IPS DF 19.7 (cell line): ENCODE measurements around the gene HORMAD2.

Experiments
- DNase-seq: peaks from one replicate; pipeline ENCODE4 v3.0.0-alpha.2; 2013; ENCODE audit warnings: low read depth, low spot score

The HORMAD2 gene

DNA sequence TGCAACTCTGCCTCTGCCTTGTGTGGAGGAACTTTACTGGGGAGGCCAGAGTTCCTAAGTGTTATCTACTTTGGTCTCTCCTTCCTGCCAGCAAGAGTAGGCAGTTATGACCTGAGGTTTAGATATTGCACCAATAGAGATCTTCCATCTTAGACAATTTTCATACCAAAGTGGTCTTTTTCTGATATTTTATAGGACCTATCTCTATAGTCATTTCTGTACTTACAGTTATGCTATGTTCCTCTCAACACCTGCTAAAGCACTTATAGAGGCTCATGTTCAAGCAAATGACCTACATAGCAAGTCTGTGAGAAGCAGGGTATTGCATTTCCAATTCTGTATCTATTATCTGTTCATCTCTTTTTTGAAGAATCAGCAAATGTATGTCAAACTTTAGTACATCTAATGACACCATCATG is 80.8 kb downstream of the HORMAD2 start:
- no peak for DNase-seq

DNA sequence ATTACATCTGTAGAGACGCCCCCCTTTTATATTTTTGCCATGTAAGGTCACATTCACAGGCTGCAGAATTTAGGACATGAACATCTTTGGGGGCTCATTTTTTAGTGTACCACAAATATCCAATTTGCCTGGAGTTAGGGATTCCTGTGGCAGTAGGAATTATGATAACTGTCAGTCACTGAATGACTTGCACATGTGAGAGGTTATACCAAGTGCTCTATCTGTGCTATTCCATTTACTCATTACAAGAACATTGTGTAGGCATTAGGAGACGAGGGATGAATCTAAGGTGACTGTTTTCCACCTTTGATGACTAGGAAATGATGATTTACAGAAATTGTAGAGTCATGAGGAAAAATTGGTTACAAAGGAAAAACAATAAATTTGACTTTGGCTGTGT is 87.0 kb downstream of the HORMAD2 start:
- DNase-seq, result no peak

DNA sequence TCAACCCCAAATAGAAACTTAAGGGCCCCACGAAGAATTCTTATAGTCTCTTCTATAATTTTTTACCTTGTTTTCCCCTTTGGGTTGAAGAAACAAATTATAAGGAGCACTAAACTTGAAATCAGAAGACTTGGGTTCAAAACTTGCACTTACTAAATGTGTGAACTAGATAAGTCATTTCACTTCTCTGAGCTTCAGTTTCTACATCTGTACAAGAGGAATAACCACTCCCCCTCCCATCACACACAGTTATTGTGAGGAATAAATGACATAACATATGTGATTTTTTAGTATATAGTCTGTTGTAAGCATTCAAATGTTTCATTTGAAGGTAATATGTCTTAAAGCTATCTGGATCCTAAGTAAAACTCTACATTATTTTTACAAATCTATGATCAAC is 87.5 kb downstream of the HORMAD2 start:
- DNase-seq, result no peak

DNA sequence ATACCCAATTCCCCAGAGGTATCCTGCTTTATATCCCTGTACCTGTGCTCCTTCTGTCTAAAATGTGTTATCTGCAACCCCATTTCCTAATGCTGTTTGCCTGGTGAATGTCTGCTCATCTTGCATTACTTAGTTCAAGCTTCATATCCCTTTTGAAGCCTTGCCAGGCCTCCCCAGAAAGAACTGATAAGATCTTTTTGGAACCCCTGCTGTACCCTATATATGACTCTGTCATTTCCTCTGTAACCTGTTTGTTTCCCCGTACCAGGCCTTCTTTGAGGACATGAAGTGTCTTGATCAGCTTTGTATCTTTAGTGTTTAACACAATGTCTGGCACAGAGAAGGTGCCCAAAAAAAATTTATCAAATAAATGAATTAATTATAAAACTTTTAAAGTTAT is 88.7 kb downstream of the HORMAD2 start:
- no peak for DNase-seq

DNA sequence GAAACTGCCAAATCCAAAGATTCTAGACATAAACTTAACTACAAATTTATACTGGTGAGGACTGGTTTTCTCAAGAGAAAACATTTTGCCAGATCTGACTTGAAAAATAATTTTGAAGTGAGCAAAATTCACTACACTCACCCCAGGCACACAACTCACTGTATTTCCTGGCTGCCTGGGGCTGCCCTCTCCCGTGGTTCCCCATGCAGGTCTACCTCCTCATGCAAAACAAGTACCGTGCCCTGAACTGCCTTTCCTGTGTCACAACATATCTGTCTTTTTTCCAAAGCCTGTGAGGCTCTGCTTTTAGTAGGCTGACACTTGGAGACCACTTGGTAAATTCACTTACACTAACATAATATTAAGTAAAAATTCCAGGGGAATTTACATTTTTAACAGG is 89.9 kb downstream of the HORMAD2 start:
- no peak for DNase-seq

DNA sequence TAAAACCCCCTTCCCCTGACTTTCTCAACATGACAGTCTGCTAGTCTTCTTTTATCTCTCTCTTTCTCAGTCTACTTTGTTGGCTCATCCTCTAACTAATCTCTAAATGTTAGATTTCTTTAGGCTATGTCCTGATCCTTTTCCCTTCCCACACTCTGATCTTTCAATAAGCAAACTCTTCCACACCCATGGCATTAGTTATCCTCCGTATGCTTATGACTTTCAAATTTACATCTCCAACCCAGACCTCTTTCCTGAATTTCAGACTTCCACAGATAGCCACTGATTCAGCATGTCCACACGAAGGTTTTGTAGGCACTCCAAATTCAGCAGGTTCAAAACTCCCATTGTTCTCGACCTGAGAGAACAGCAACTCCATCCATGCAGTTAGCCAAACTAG is 90.7 kb downstream of the HORMAD2 start:
- no peak for DNase-seq

DNA sequence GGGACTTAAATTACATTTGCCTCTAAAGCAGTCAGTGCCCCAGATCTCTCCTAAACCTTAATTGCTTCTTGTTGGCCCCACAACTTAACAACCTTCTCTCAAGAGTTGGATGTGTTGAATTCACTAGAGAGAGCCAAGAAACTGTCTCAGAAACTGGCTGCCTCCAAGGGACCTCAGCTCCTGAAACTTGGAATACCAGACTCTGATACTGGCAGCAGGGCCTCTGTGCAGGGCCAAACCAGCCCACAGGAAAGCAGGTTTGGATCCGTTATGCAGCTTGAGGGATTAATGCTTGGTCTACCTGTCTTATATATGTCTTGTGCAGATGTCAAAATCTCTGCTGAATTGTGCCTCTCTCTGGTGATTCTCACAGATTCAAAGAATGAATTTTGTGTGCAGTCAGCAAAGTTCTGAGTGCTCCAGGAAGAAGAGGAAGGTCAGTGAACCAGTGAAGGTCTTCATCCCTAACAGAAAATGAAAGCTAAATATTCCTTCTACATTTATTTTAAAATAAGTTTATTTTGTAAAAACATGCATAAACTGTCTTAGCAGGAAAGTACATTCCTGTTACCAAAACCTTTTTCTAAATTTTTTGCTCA is 95.5 kb downstream of the HORMAD2 start:
- no peak for DNase-seq

DNA sequence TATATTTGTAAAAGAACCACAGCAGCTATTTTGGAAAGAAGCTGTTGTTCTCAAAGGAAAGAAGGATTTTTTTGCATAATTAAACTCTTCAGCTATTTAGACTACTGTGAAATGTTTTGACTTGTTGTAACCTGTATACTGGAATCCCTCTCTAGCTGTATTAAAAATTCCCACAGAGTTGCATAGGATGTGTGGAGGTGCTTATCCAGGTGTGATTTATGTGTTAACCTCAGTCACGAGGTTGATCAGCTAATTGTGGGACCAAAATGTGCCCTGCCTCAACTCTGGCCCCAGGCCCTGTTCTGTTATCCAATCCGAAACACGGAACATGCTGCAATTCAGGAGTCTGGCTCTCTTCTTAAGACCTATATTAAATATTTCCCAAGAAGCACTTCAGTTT is 96.2 kb downstream of the HORMAD2 start:
- no peak for DNase-seq

DNA sequence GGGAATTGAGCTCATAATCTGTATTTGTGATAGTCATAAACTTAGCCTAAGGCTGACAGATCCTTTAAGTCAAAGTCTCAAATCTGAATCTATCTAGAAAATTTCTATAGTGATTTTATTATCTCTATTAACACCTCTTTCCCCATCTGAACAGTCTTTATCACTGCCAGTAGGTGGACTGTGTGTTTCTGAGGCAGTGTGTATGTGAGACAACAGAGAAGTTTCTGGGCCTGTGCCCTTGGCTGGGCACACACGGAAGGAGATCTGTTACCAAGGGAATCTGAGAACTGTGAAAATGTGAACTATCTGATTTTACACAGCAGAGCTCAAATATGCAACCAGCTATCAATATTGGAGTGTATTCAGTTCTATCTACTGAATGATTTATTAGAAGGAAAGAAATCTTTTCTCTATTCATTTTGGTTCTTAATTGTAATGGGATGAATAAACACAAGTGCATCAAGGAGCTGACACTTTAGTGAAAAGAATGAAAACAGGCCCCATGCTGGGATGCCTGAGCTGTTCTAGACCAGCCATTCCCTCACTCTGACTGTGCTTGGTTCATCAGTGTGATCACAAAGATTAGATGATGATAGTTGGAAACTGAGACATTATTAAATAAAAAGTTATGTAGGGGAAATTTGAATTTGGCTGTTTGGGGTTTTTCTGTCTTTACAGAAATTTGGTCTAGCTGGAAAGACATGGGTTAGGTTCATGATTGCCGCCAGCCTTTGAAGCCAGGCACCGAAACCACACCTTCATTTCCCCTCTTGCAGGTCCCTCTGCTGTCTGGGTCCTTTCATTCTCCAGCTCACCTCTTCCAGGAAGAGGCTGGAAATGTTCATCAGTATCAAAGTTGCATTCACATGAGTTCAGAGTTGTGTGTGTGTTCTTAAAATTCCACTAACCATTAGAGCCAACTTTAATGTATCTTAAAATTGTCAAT is 98.2 kb downstream of the HORMAD2 start:
- DNase-seq, result no peak

DNA sequence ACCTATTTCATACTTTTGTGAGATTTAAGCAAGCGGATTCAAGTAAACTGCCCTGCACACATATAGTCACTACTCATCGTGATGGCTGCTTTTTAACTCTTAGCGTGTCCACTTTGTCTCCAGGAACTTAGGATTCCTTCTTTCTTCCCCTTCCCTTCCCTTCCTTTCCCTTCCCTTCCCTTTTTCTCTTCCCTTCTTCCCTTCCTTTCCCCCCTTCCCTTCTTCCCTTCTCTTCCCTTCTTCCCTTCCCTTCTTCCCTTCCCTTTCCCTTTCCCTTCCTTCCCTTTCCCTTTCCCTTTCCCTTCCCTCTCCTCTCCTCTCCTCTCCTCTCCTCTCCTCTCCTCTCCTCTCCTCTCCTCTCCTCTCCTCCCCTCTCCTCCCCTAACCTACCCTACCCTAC is 100.4 kb downstream of the HORMAD2 start:
- no peak for DNase-seq

DNA sequence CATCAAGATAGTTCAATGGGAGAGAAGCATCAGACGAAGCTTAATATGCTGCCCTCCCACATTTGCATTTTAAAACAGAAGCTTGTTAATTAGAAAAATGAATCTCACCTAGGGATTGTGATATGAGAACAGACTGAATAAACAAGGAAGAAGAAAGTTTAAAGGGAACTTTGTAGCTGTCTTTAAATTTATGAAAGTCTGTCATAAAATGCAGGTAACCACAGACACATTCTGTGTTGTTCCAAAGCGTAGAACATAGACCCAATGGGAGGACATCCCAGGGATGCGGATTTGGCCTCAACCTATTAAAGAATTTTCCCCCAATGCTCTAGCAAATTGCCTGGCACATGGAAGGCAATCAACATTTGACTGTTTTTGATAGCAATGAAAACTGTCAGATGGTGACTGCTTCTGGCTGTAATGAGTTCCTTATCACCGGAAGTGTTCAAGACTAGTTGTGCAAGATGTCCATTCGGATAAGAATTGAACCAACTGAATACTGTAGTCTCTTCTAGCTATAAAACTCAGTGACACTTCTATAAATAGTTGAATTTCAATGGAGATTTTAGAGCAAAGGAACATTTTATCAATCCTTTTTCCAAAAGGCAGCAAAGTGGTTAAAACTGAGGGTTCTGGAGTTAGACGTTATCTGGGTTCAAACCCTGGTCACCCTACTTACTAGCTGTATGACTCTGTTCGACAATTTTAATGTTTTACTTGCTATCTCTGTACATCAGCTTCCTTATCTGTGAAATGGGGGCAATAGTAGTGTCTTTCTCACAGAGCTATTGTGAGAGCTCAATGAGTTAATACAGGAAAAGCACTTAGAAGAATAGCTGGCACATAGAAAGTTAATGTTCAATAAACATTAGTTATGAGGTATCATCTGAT is 101.4 kb downstream of the HORMAD2 start:
- DNase-seq, result no peak

DNA sequence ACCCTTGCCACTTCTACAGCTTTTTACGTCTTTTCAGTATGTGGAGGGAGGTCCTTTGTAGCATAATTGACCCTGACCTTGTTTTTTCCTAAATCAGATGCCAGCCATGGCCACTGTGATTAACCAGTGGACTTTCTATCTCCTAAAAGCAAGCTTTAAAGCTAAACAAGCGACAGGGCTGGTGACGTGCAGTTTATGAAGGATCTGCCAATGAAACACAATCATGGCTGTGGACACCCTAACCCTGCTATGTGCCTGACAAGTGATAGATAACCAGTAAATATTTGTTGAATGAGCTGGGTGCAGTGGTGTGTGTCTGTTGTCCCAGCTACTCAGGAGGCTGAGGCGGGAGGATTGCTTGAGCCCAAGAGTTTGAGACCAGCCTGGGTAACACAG is 102.1 kb downstream of the HORMAD2 start:
- DNase-seq, result no peak

DNA sequence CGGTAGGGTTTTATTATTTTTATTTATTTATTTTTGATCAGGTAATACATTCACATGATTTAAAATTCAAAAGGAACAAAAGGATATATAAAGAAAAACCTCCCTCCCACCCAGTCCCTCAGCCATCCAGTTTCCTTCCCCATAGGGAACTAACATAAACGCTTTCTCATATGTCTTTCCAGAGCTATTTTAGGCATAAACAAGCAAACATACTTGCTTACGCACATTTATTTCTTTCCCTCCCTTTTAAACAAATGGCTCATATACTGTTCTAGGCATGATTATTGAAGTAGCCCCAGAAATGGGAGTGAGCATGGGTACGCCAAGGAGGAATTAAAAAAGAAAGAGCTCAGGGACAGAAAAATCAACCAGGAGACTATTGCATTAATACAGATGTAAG is 102.6 kb downstream of the HORMAD2 start:
- DNase-seq, result no peak

DNA sequence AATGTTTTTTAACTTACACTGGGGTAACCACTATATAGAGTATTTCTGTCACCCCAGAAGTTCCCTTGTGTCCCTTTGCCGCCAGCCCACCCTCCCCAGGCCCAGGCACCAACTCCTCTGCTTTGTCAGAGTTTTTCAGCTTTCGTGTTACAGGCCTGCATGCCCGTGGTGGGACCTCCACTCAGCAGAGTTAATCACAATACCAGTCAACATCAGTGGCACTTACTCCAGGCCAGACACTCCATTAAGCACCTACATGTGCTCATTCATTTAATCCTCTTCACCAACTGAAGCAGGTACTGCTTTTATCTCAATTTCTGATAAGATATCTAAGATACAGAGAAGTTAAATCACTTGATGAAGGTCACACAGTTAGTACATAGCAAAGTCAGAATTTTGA is 103.0 kb downstream of the HORMAD2 start:
- DNase-seq, result no peak

DNA sequence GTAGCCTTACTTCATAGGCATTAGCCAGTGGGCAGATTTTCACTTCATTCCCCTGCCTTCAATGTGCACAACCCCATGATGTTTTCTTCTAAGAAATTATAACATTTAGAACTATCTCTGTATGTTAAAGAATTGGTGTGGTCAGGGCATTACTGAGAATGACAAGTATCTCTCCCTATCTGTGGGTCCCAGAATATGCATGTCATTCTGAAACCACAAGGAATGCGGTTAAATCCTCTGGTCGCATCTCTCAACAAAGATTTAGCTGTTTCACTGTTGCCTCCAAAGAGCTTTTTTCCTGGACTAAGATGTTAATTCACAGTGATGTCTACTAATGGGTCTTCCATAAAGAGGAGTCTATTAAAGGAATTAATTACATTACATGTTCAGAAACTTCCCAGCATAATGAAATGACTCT is 103.6 kb downstream of the HORMAD2 start:
- no peak for DNase-seq

DNA sequence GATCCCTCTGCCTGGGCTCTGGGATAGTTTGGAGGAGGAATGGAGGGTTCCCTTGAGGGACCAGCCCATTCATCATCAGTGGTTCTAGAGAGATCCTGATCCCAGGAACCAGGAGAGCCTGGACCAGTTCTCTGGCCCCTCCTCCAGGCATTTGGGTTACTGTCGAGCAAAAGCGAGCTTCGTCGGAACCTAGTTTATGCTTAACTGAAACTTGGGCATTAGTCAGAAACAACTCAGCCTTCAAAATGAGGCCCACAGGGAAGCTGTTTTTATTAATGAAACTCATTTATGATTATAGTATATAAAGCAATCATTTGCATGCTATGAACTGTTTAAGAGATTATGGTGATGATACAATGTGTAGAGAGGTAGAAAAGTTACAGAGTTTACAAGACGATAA is 104.9 kb downstream of the HORMAD2 start:
- DNase-seq, result no peak

DNA sequence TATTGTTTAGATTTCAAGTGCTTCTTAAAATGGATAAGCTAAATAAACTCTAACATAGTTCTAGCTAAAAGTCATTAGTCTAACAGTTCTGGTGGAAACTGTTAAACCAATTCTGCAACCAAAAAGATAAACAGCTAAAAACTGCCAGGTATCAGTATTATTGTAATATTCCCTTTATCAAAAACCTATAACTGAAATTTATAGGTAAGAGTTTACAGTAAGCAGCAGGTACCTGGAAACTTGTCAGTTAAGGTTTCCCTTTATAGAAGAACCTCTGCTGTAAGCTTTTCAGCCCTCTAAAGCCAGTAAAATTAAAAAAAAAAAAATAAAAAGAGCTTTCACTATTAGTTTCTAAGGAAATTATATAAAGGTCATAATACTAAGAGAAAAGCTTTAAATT is 105.3 kb downstream of the HORMAD2 start:
- DNase-seq, result no peak

DNA sequence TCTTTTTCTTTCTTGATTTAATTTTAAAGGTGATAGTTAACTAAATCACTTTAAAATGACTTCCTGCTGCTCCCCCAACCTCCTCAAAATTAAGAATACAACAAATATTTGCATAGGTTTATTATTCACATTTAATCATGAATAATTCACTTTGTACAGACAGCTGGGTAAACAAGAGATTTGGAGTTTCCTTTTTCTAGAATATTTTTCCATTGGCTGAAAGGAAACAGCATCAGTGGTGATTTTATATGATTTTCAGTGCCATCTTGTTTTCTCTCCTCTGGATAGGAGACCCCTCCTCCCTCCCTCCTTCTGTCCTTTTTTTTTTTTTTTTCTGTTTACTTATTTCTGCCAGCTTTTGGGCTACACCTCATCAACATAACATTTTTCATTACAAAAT is 105.8 kb downstream of the HORMAD2 start:
- no peak for DNase-seq

DNA sequence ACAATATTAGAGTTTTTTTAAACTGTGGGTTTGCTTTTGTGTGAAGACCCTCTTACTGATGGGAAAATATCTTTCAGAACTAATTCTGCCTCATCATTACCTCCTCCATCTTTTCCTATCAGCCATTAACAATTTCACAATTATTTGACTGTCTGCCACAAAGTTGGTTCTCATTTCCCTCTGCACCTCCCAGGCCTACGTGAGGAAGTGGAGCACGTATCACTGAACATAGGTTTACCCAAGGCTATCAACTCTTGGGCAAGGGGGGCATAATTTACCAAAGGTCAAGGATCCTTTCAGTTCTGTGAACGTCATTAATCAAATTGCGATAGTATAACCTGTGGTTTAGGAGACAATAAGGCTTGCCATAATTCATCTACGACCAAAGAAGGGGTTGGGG is 106.2 kb downstream of the HORMAD2 start:
- no peak for DNase-seq

DNA sequence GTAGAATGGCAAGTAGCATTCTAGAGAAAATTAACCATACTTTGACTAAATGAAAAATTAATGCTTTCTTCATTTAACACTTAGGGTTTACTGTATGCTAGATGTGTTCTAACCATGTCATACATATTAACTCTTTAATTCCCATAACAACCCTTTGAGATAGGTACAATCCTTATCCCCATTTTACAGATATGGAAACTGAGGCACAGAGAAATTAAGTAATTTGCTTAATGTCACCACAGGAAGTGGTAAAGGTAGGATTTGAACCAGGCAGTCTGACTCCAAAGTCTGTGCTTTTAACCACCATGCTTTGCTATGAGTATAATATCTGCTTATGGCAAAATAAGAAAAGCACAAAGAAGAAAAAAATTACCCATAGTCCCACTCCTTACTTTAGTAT is 106.8 kb downstream of the HORMAD2 start:
- no peak for DNase-seq

DNA sequence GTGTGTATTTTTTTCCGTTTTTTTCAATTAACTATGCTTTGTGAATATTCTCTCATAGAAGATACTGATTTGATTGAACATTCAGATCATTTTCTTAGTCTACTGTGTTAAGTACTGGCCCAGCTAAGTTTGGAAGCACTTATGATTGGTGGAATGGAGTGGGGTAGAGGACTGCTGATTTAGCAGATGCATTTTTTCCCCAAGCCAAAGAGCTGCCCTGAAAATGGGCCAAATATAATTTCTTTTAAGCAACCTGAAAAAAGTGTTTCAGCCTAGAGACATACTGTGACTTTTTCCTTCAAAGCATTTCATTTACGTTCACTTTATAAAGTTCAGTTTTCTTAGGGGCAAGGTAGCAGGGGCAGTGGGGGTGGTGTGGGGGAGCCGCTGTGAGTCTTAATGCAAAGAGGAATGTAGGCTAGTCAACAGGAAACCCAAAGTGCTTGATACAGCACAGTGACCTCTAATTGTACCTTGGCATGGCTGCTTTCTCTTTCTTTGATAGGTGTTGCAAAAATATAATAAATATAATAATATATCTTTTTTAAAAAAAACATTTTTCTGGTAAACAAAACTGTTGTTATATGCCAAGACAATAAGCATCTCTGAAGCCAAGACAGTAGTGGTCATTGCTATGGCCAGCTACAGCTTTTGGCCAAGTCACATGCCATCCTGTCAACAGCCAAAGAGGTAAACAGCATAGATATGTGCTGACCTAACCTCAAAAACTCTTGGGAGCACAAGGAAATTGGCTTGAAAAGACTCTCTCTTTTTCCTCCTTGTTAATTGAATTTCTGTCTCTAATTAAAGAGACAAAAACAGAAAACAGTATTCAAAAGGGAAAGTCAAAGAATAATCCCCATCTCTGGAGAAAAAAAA is 107.5 kb downstream of the HORMAD2 start:
- no peak for DNase-seq
